ENCODE results near the gene SOX1.

The SOX1 gene

DNA sequence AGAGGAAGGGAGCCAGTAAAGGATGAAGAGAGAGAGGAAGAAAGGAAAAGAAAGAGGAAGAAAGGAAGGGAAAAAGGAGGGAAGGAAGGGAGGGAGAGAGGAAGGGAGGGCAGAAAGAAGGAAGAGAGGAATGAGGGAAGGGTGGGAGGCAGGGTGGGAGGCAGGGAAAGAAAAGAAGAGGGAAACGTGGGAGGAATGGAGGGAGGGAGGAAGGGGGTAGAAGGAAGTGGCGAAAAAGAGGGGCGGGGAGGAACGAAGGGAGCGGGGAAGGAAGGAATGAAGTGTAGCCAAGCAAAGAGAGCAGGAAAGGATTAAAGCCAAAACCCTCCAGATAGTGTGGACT is 53.1 kb downstream of the SOX1 start:
- no peak overlapping the region for H3K4me3 ChIP-seq (ENCODE audit: control insufficient read depth, low read depth, low read length)
- TF ChIP-seq, protein P1, sequence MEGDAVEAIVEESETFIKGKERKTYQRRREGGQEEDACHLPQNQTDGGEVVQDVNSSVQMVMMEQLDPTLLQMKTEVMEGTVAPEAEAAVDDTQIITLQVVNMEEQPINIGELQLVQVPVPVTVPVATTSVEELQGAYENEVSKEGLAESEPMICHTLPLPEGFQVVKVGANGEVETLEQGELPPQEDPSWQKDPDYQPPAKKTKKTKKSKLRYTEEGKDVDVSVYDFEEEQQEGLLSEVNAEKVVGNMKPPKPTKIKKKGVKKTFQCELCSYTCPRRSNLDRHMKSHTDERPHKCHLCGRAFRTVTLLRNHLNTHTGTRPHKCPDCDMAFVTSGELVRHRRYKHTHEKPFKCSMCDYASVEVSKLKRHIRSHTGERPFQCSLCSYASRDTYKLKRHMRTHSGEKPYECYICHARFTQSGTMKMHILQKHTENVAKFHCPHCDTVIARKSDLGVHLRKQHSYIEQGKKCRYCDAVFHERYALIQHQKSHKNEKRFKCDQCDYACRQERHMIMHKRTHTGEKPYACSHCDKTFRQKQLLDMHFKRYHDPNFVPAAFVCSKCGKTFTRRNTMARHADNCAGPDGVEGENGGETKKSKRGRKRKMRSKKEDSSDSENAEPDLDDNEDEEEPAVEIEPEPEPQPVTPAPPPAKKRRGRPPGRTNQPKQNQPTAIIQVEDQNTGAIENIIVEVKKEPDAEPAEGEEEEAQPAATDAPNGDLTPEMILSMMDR (conservative IDR thresholded peaks at IDR 0.05; ENCODE audit: control insufficient read depth, insufficient read depth, low read depth, low read length) = no peak
- DNase-seq (ENCODE audit: low read depth) = no peak

All from fibroblast of mammary gland (primary cell).